Thyroid gland (tissue), 4 donors: ENCODE data around the gene ABLIM1. TPM values are rescaled to one million over a fixed set of nuclear protein-coding genes. Genes with fewer than 3 reads are reported as not detected.

Experiments used
- DNase-seq, 2 donors: peaks; one replicate each; pipeline ENCODE4 v3.0.0-alpha.2; 2019
- H3K27ac ChIP-seq, 3 donors: fragments of 200-600 bp; sonication (generic); 1 replicate in 2 of 3; 2 replicates in 1 of 3; pipeline ENCODE4 v1.5.1; 2016 to 2019; ENCODE audit warnings: mild to moderate bottlenecking in 1 of 3, moderate library complexity in 1 of 3
- H3K27me3 ChIP-seq: fragments of 200-600 bp; sonication (generic); one replicate; pipeline ENCODE4 v1.5.1; 2019
- H3K36me3 ChIP-seq, 2 donors: fragments of 200-600 bp; sonication (generic); one replicate each; pipeline ENCODE4 v1.5.1; 2016 to 2019
- H3K4me1 ChIP-seq, 2 donors: fragments of 200-600 bp; sonication (generic); one replicate each; pipeline ENCODE4 v1.5.1; 2017 to 2019
- H3K4me3 ChIP-seq, 3 donors: fragments of 200-600 bp; sonication (generic); replicated peaks in 1 of 3; 1 replicate in 2 of 3; 2 replicates in 1 of 3; pipeline ENCODE4 v1.5.1; 2016; ENCODE audit warnings: mild to moderate bottlenecking in 1 of 3
- H3K9me3 ChIP-seq: fragments of 200-600 bp; sonication (generic); one replicate; pipeline ENCODE4 v1.5.1; 2017
- CTCF ChIP-seq, 6 experiments: fragments of 200-600 bp in 3 of 6; fragments of 450-650 bp in 3 of 6; sonication (generic) in 3 of 6; IDR thresholded peaks; one replicate each; pipeline ENCODE4 v1.5.1; 2016 to 2019; ENCODE audit warnings: antibody characterized with exemption in 6 of 6, mild to moderate bottlenecking in 2 of 6, inconsistent platforms in 1 of 6, moderate library complexity in 1 of 6
- POLR2A ChIP-seq, 2 donors: fragments of 450-650 bp; IDR thresholded peaks; one replicate each; pipeline ENCODE4 v1.6.1; 2017; ENCODE audit warnings: antibody characterized with exemption in 2 of 2, mild to moderate bottlenecking in 2 of 2, moderate library complexity in 1 of 2
- WGBS, 2 donors: methylation state at CpG; one replicate each; pipeline ENCODE4 v1.1.5; 2017; 5-methylcytosine and 5-hydroxymethylcytosine counted together
- intact Hi-C: fragments of 100-400 bp; cut with DNase I; formaldehyde crosslinking; loops from one replicate; pipeline ENCODE4 v1.15.1; 2023
- total RNA-seq, 4 donors: library from RNA; depleted of rRNA; stranded (reverse); fragments of >200 nt; gene quantifications; one replicate each; pipeline ENCODE4 v1.2.3, GENCODE V29; 2016

ABLIM1 gene
- total RNA-seq, 4 donors from 2014 or later, result 225 to 404 (median 382) TPM

GRCh38 chr10:114605155-114605797, 52.8 kb downstream of the ABLIM1 start:
- no peak for TF ChIP-seq CTCF (IDR thresholded peaks at IDR 0.05)
- TF ChIP-seq POLR2A (IDR thresholded peaks at IDR 0.05), result no peak
- Histone ChIP-seq H3K9me3 (no peaks in the 10 kb centered on the region), H3K4me3 (no peak overlapping the region), H3K27ac (peak overlapping the region; percentile 67 to 68 (median 67)), H3K4me1 (peaks cover 27 to 29% of the 10 kb centered on the region in 2 donors), H3K27me3 (no peaks in the 10 kb centered on the region), H3K36me3 (no peaks in the 10 kb centered on the region)
- WGBS, 2 donors, result 85% methylated on average over 4 of the region's 4 CpGs
- intact Hi-C loops, result no loop called here
- DNase-seq, result no peak

- intact Hi-C loops, result no loop called here
- peaks cover 27 to 29% of the 10 kb centered on the region in 2 donors for H3K4me1 ChIP-seq
- 65 to 71% methylated on average over 5 of the region's 5 CpGs for WGBS, 2 donors
Observed at GRCh38 chr10:114604357-114605130, 53.5 kb downstream of the ABLIM1 start.

GRCh38 chr10:114603948-114604347, 54.1 kb downstream of the ABLIM1 start:
- intact Hi-C loops, result no loop called here
- Histone ChIP-seq H3K27me3 (no peaks in the 10 kb centered on the region), H3K9me3 (no peaks in the 10 kb centered on the region), H3K27ac (peak overlapping the region; percentile 67 to 68 (median 67)), H3K4me1 (peaks cover 27 to 29% of the 10 kb centered on the region in 2 donors), H3K36me3 (no peaks in the 10 kb centered on the region), H3K4me3 (no peak overlapping the region)
- WGBS, 2 donors, result 79 to 88% methylated on average over 2 of the region's 2 CpGs
- TF ChIP-seq POLR2A (IDR thresholded peaks at IDR 0.05), result no peak
- no peak for TF ChIP-seq CTCF (IDR thresholded peaks at IDR 0.05)
- no peak for DNase-seq

More at GRCh38 chr10:114604357-114605130, 53.5 kb downstream of the ABLIM1 start:
- peak; percentile 39 to 51 for DNase-seq
- no peaks in the 10 kb centered on the region for H3K36me3 ChIP-seq
- no peaks in the 10 kb centered on the region for H3K27me3 ChIP-seq
- no peak for TF ChIP-seq CTCF (IDR thresholded peaks at IDR 0.05)
- TF ChIP-seq POLR2A (IDR thresholded peaks at IDR 0.05), result no peak
- H3K9me3 ChIP-seq, result no peaks in the 10 kb centered on the region
- H3K4me3 ChIP-seq, result no peak overlapping the region
- H3K27ac ChIP-seq, result peak overlapping the region; percentile 67 to 68 (median 67)

GRCh38 chr10:114603303-114603702, 54.8 kb downstream of the ABLIM1 start:
- no peak for DNase-seq
- Histone ChIP-seq H3K9me3 (no peaks in the 10 kb centered on the region), H3K27me3 (no peaks in the 10 kb centered on the region), H3K4me1 (peaks cover 27 to 29% of the 10 kb centered on the region in 2 donors), H3K4me3 (no peak overlapping the region), H3K36me3 (no peaks in the 10 kb centered on the region), H3K27ac (peak overlapping the region in 2 of 3 donors; percentile 67 to 68)
- 79 to 90% methylated on average over 1 of the region's 1 CpG for WGBS, 2 donors
- intact Hi-C loops, result no loop called here
- no peak for TF ChIP-seq CTCF (IDR thresholded peaks at IDR 0.05)

- Histone ChIP-seq H3K36me3 (no peaks in the 10 kb centered on the region), H3K4me1 (peaks cover 19 to 24% of the 10 kb centered on the region in 2 donors), H3K27me3 (no peaks in the 10 kb centered on the region), H3K9me3 (no peaks in the 10 kb centered on the region), H3K27ac (no peak overlapping the region), H3K4me3 (no peak overlapping the region)
- intact Hi-C loops, result no loop called here
- TF ChIP-seq CTCF (IDR thresholded peaks at IDR 0.05) (no peak), POLR2A (IDR thresholded peaks at IDR 0.05) (no peak)
- no peak for DNase-seq
- WGBS, 2 donors, result 88 to 94% methylated on average over 3 of the region's 3 CpGs
Observed at GRCh38 chr10:114600057-114600456, 58.0 kb downstream of the ABLIM1 start.
